ENCODE measurements around the gene CAMK1D.

DNA sequence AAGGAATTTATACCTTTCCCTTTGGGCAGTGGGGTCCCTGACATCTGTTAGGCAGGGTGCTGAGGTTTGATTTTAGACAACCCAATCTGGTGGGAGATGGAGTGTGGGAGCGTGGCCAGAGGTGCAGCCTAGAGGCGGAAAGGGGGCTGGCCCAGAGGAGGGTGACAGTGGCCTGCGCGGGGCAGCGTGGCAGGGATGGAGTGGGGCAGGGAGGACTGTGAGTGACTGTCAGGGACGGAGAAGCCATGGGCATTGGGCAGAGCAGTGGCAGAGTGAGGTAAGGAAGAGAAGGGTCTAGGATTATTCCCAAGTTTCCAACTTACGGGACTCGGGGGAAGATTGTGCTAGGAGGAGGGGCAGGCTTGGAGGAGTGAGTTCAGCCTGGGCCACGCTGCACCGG lies 470.3 kb downstream of the CAMK1D start:
- no peak for TF ChIP-seq CTCF (IDR thresholded peaks at IDR 0.05)
- TF ChIP-seq POLR2A (IDR thresholded peaks at IDR 0.05) = no peak
